GM19463 (cell line): ENCODE data around the gene FNDC8.
"Not testable (repeated sequence)": the region's sequence is repeated elsewhere in the genome, so short reads cannot be mapped to it uniquely, and the experiment has no call there.

Experiments used
- ATAC-seq: cut with Tn5 transposase; IDR thresholded peaks from one replicate; pipeline ENCODE4 v1.9.1; 2021; ENCODE audit warnings: mild to moderate bottlenecking, moderate library complexity; ENCODE audit not compliant: unreplicated experiment

Gene FNDC8

DNA sequence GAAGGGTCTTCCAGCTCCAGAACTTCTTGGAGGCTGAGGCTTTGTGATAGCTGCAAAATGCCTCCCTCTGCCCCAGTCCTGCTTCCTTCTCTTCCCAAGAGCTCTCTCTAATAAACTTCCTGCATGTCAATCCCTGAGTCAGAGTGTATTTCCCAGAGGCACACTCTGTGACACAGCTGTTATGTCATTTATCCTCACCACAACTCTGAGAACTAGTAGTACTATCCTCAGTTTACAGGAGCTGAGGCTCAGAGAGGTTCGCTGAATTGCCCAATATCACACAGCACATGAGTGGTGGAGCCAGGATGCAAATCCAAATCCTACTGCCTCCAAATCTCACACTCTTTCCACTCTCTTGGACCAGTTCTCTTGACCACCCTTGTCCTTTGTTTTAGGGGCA, 46.3 kb downstream of the FNDC8 start:
- ATAC-seq: no peak

DNA sequence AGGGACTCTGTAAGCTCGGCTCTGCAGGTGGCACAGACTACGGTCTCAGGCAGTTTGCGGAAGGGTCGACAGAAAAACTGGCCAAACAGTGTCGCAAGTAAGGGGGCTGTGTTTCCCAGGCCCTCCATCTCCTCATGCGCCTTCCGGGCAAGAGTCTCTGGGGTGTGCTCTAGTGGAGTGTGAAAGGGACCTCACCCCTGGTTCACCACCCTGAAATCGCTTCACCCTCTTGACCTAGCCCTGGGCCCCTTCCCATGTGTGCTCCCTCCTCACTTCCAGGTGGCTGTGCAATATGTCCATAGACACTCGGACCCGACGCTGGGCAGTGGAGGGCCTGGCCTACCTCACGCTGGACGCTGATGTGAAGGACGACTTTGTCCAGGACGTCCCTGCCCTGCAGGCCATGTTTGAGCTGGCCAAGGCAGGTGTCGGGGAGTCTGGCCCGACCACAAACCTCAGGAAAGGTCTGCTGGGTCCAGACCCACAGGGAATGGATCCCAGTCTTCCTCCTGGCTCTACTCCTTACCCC, 48.5 kb downstream of the FNDC8 start:
- ATAC-seq: no peak

DNA sequence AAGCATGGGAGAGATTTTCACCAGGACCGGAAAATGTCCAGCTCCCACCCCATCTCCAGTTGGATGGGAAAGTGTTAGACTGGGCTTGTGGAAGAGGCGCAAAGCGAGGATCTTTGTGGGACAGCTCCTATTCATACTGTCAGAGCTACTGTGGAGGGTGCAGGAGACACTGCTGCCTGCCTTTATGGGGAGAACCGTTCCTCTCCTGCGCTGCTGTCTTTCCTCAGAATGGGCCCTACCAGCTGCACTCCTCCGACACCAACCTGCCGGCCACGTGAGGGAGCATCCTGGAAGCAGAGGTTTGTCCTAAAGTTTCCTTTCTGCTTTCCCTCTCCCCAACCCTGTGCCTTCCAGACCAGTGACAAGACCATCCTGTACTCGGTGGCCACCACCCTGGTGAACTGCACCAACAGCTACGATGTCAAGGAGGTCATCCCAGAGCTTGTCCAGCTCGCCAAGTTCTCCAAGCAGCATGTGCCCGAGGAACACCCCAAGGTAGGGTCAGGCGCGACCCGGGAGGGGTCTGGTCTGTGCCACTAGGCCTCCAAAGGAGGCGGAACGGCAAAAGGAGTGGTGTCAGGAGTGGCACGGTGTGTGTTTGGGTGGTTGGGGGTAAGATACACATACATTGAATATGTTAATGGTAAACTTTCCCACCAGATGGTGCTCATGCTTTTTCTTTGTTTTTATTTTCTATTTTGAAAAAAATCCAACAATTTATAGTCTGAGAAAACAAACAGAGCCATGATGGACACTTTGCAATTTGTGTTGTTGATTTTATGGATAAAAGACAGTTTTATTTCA, 49.8 kb downstream of the FNDC8 start:
- ATAC-seq: no peak

DNA sequence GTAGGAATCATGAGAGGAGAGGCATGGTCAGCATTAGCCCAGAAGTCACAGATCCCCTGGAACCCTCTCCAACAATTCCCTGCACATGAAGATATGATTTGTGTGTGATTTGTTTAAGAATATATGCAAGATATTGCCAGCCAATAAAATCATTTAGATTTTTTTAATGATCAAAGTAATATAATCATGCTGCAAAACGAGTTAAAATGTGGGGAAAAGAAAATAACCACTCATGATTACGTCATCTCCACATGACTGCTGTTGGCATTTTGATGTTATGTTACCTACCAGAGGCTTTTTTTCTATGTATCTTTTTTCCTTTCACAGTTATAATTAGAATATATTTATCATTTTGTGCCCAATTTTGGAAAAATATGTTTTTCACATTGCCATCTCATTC, 50.4 kb downstream of the FNDC8 start:
- no peak for ATAC-seq

DNA sequence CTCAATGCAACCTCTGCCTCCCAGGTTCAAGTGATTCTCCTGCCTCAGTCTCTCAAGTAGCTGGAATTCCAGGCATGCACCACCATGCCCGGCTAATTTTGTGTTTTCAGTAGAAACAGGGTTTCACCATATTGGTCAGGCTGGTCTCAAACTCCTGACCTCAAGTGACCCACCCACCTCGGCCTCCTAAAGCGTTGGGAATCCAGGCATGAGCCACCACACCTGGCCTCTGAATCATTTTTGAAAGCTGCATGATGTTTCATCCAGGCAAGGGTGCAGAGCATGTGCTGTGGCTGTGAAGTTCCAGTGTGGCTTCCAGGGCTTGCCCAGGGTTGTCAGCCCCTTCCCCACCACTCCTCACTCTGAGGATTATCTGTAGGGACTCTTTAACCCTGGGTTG, 50.9 kb downstream of the FNDC8 start:
- ATAC-seq: not testable (repeated sequence)

DNA sequence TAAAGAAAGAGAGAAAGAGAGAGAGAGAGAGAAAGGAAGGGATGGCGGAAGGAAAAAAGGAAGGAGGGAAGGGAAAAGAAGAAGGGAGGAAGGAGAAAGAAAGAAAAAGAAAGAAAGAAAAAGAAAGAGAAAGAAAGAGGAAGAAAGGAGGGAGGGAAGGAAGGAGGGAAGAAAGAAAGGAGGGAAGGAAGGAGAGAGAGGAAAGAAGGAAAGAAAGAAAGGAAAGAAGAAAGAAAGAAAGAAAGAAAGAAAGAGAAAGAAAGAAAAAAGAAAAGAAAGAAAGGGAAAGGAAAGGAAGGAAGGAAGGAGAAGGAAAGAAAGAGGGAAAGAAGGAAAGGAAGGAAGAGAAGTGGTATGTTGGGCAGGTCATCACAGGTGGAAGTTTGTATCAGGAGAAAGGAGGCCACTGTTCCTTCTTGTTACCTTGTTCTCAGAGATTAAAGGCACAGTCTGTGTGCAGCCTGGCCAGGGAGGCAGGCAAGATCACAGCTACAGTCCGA, 53.5 kb downstream of the FNDC8 start:
- no peak for ATAC-seq

DNA sequence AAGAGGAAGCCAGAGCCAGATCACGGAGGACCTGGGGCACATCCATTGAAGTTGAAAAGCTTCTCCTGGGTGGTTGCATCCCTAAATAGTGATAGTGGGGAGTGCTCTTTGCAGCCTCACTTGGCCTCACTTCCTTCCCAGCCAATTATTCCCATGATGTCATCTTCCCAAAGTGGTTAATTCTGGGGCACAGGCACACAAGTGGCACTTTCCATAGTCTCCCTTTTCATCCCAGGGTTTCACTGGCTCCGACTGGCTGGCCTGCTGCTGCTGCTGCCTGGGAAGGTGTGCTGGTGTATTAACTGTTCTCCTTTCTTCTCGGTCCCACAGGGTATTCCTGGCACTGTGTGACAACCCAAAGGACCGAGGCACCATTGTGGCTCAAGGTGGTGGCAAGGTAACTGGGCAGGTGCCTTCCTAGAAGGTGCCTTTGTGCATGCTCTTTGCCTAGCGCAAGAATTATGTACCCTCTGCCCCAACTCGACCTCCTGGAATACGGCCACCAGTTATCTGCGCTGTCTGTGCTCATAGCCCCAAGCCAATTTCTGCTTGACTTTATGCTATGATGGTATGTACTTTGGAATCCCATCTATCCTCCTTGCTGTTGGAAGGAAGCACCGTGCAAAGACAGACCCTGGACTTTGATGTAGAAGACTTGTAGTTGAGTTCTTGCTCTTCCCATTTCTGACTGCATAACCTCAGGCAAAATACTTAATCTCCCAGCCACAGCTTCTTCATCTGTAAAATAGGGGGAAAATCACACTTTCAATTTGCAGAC, 54.4 kb downstream of the FNDC8 start:
- ATAC-seq: no peak

DNA sequence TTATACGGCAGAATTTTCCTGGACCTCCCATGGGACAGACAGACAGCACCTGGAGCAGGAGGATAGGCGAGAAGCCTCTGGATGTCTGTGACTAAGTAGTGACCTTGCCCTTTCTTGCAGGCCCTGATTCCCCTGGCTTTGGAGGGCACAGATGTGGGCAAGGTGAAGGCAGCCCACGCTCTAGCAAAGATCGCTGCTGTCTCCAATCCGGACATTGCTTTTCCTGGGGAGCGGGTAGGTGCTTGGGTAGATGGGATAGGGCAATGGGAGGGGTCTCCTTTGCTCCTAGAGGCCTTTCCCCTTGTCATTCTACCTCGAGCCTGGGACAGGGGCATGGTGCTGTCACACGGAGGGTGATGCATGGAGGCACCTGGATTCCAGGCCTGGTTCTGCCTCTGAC, 55.5 kb downstream of the FNDC8 start:
- no peak for ATAC-seq

DNA sequence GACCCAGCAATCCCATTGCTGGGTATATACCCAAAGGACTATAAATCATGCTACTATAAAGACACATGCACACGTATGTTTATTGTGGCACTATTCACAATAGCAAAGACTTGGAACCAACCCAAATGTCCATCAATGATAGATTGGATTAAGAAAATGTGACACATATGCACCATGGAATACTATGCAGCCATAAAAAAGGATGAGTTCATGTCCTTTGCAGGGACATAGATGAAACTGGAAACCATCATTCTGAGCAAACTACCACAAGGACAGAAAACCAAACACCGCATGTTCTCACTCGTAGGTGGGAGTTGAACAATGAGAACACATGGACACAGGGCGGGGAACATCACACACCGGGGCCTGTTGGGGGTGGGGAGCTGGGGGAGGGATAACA, 58.0 kb downstream of the FNDC8 start:
- ATAC-seq: not testable (repeated sequence)
